Measurements from ENCODE around the gene CDH12.

DNA sequence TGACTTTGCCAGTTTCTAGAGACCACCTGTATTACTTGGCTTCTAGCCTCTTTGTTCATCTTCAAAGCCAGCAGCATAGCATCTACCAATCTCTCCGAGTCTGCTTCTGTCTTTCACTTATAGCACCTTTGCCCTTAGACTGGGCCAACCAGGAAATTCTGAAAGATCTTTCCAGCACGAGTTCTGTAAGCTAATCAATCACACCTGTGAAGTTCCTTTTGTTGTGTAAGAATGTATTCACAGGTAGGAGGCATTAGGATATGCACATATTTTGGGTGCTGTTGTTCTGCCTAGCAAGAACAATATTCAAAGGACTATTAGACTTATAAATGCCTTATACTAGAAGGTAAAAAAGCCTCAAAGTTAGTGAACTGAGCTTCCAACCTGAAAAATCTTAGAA is 232.1 kb downstream of the CDH12 start:
- TF ChIP-seq, protein P1, sequence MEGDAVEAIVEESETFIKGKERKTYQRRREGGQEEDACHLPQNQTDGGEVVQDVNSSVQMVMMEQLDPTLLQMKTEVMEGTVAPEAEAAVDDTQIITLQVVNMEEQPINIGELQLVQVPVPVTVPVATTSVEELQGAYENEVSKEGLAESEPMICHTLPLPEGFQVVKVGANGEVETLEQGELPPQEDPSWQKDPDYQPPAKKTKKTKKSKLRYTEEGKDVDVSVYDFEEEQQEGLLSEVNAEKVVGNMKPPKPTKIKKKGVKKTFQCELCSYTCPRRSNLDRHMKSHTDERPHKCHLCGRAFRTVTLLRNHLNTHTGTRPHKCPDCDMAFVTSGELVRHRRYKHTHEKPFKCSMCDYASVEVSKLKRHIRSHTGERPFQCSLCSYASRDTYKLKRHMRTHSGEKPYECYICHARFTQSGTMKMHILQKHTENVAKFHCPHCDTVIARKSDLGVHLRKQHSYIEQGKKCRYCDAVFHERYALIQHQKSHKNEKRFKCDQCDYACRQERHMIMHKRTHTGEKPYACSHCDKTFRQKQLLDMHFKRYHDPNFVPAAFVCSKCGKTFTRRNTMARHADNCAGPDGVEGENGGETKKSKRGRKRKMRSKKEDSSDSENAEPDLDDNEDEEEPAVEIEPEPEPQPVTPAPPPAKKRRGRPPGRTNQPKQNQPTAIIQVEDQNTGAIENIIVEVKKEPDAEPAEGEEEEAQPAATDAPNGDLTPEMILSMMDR (IDR thresholded peaks at IDR 0.05 in 8 of 11, conservative IDR thresholded peaks at IDR 0.05 in 3 of 11) = no peak
- no peak for TF ChIP-seq POLR2A (IDR thresholded peaks at IDR 0.05)
